Keratinocyte (primary cell): ENCODE data around the gene DSC2.

Source experiments
- CTCF ChIP-seq, 3 experiments: IDR thresholded peaks in 1 of 3; conservative IDR thresholded peaks in 1 of 3; optimal IDR thresholded peaks in 1 of 3; 2 replicates in 2 of 3; 3 replicates in 1 of 3; pipeline versions ENCODE3 to v1.5.1; 2011; ENCODE audit warnings: low read length in 3 of 3, mild to moderate bottlenecking in 3 of 3, moderate library complexity in 2 of 3, control low read depth in 1 of 3, inconsistent platforms in 1 of 3; ENCODE audit not compliant: insufficient read depth in 2 of 3; ENCODE audit errors: extremely low read depth in 1 of 3
- EZH2 ChIP-seq: IDR thresholded peaks from one replicate; pipeline ENCODE4 v1.6.1; 2012; ENCODE audit warnings: inconsistent platforms, mild to moderate bottlenecking, low read length, moderate library complexity

- TF ChIP-seq CTCF (optimal IDR thresholded peaks at IDR 0.05 in 1 of 3, IDR thresholded peaks at IDR 0.05 in 1 of 3, conservative IDR thresholded peaks at IDR 0.05 in 1 of 3; ENCODE audit: extremely low read depth in 1 of 3, insufficient read depth in 2 of 3, low read length in 3 of 3) (no peak), EZH2 (no peak)
Observed at GRCh38 chr18:31146809-31147208, 44.6 kb upstream of the DSC2 start.
